ENCODE data around the gene ROPN1L. TPM values are rescaled to one million over a fixed set of nuclear protein-coding genes. Genes with fewer than 3 reads are reported as not detected.

ROPN1L gene
- total RNA-seq, 2 donors from 2014 or later = 34.9 TPM; not detected in 1

DNA sequence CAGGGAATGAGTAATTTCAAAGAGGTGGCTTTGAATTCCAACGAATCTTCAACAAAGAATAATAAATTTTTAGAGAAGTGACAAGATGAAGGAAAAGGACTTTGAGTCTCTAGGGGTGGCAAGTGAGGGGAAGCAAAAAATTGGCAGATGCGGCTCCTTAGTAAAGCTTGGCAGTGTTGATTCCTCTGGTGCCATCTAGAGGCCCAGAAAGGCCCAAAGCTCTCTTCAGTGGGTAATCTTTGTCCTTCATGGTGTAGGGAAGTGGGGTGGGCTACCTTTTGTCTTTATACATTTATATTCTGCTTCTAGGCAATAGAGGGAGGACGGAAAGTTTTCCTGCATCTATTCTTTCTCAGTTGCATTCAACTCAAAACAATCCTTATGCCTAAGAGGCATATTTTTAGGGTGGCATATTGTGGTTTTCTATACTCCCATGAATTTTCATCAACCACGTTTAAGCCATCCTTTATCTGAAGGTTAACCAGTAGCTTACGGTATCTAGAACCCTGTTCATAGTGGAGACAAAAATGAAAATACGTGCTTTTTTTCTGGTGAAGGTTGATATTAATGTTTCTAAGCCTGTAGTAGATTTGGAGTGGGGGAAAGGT, 17.5 kb upstream of the ROPN1L start:
- H3K27ac ChIP-seq = no peak overlapping the region
- no peak overlapping the region for H3K4me3 ChIP-seq
- peak in 3 of 4 experiments; percentile 25 to 33 (median 29) for TF ChIP-seq CTCF (IDR thresholded peaks at IDR 0.05)
- no peak for TF ChIP-seq POLR2AphosphoS5 (IDR thresholded peaks at IDR 0.05)
- WGBS = 67% methylated on average over 6 of the region's 6 CpGs
- DNase-seq (ENCODE audit: low spot score) = peak; percentile 17
- no peaks in the 10 kb centered on the region for H3K9me3 ChIP-seq
- intact Hi-C loops (cut with DNase I) = loop anchor here (5.0 kb wide), 2 partner anchors 72 to 142 kb away; partner anchors contain the start of gene MARCHF6
- no peaks in the 10 kb centered on the region for H3K36me3 ChIP-seq
- no peaks in the 10 kb centered on the region for H3K4me1 ChIP-seq (replicated peaks)
- no peaks in the 10 kb centered on the region for H3K27me3 ChIP-seq (replicated peaks; ENCODE audit: insufficient read depth)

- Histone ChIP-seq H3K27me3 (replicated peaks; ENCODE audit: insufficient read depth) (no peaks in the 10 kb centered on the region), H3K27ac (no peak overlapping the region), H3K9me3 (no peaks in the 10 kb centered on the region), H3K36me3 (peaks cover 0 to 8% of the 10 kb centered on the region in 2 donors), H3K4me1 (replicated peaks) (no peaks in the 10 kb centered on the region), H3K4me3 (no peak overlapping the region)
- intact Hi-C loops (cut with DNase I) = no loop called here
- TF ChIP-seq CTCF (IDR thresholded peaks at IDR 0.05) (no peak), POLR2A (IDR thresholded peaks at IDR 0.05) (no peak), POLR2AphosphoS5 (IDR thresholded peaks at IDR 0.05) (no peak)
- WGBS = 91% methylated on average over 2 of the region's 2 CpGs
- DNase-seq (ENCODE audit: low spot score) = no peak
These were observed 14.5 kb upstream of the ROPN1L start for GRCh38 chr5:10427201-10427600.

DNA sequence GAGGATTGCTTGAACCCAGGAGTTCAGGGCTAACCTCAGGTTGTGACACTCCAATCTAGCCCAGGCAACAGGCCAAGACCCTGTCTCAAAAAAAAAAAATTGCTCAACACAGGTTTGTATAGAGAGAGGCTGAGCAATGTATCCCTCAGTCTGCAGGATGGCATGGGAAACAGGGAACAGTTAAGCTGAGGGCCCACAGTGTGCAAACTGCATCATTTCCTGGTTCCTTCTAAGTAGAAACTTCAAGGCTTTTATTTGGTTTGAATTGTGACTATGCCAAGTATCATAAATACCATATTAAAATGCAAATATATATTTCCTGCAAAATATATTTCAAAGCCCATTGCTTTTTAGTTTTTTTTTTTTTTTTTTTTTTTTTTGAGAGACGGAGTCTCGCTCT, 13.7 kb upstream of the ROPN1L start:
- Histone ChIP-seq H3K4me1 (replicated peaks) (no peaks in the 10 kb centered on the region), H3K9me3 (no peaks in the 10 kb centered on the region), H3K4me3 (no peak overlapping the region), H3K27me3 (replicated peaks; ENCODE audit: insufficient read depth) (no peaks in the 10 kb centered on the region), H3K36me3 (peaks cover 0 to 8% of the 10 kb centered on the region in 2 donors), H3K27ac (no peak overlapping the region)
- WGBS = 93% methylated on average over 2 of the region's 2 CpGs
- TF ChIP-seq POLR2A (IDR thresholded peaks at IDR 0.05) = no peak
- TF ChIP-seq CTCF (IDR thresholded peaks at IDR 0.05) = no peak
- peak; percentile 15 for TF ChIP-seq POLR2AphosphoS5 (IDR thresholded peaks at IDR 0.05)
- no peak for DNase-seq (ENCODE audit: low spot score)
- intact Hi-C loops (cut with DNase I) = no loop called here

GRCh38 chr5:10431415-10431814, 10.3 kb upstream of the ROPN1L start:
- intact Hi-C loops (cut with DNase I) = no loop called here
- H3K27me3 ChIP-seq (replicated peaks; ENCODE audit: insufficient read depth) = no peaks in the 10 kb centered on the region
- H3K4me3 ChIP-seq = no peak overlapping the region
- 28% methylated on average over 1 of the region's 1 CpG for WGBS
- H3K9me3 ChIP-seq = no peaks in the 10 kb centered on the region
- no peaks in the 10 kb centered on the region for H3K4me1 ChIP-seq (replicated peaks)
- no peak for DNase-seq (ENCODE audit: low spot score)
- TF ChIP-seq POLR2A (IDR thresholded peaks at IDR 0.05) (no peak), CTCF (IDR thresholded peaks at IDR 0.05) (no peak), POLR2AphosphoS5 (IDR thresholded peaks at IDR 0.05) (no peak)
- H3K36me3 ChIP-seq = peaks cover 0 to 8% of the 10 kb centered on the region in 2 donors
- H3K27ac ChIP-seq = no peak overlapping the region
